IPS DF 4.7 (cell line): ENCODE results near the gene APP.

Experiments
- DNase-seq: peaks from one replicate; pipeline ENCODE4 v3.0.0-alpha.2; 2013; ENCODE audit warnings: low spot score; ENCODE audit errors: extremely low read depth

Gene APP

GRCh38 chr21:25980710-25981109, 189.9 kb downstream of the APP start:
- DNase-seq: no peak

- no peak for DNase-seq
Observed at GRCh38 chr21:25979845-25980616, 190.5 kb downstream of the APP start.

GRCh38 chr21:25977068-25977611, 193.4 kb downstream of the APP start:
- no peak for DNase-seq

GRCh38 chr21:25974964-25975363, 195.6 kb downstream of the APP start:
- DNase-seq: no peak

DNA sequence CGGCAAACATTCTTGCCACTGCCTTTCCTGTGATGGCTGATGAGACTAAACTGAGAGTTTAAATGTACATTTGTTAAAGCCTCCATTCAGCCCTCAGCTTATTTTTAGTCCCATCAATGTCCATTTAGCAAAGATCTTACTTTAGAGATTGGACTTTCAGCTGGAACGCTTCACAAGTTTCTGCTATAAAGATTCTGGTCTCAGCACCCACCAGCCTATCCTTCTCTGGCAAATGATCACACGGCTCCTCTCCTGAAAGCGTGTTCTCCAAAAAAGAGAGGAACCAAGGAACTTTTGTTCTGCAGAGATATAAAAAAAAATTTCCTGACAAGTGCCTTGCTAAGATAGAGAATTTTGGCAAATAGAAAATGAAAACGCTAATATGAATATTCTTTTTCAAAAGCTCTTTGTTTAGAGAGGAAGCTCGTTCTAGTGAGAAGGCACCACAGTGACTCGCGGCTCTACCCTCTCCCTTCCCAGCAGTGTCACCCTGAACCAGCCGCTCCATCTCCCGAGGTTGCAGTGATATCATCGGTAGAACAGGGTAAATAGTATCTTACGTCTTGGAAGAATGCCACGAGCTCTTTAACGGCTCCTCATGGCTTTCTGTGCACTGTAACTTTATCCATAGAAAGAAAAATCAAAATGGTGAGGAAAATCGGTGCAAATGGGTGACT, 200.2 kb downstream of the APP start:
- no peak for DNase-seq

DNA sequence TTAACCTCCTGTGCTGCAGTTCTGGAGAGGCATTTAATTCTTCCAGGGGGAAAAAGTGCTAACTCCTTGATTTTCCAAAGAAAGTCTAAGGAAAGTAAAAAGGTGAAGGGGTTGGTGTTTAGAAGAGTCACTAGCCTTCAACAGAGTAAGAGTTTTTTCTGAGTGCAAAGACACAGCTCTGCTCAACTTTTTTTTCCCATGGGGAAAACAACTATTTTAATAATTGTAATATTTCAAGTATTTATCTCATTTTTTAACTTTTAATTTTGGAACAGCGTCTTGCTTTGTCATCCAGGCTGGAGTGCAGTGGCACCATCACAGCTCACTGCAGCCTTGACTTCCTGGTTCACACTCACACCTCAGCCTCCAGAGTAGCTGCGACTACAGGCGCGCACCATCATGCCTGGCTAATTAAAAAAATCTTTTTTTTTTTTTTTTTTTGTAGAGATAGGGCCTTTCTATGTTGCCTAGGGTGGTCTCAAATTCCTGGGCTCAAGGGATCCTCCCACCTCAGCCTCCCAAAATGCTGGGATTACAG, 202.6 kb downstream of the APP start:
- no peak for DNase-seq

DNA sequence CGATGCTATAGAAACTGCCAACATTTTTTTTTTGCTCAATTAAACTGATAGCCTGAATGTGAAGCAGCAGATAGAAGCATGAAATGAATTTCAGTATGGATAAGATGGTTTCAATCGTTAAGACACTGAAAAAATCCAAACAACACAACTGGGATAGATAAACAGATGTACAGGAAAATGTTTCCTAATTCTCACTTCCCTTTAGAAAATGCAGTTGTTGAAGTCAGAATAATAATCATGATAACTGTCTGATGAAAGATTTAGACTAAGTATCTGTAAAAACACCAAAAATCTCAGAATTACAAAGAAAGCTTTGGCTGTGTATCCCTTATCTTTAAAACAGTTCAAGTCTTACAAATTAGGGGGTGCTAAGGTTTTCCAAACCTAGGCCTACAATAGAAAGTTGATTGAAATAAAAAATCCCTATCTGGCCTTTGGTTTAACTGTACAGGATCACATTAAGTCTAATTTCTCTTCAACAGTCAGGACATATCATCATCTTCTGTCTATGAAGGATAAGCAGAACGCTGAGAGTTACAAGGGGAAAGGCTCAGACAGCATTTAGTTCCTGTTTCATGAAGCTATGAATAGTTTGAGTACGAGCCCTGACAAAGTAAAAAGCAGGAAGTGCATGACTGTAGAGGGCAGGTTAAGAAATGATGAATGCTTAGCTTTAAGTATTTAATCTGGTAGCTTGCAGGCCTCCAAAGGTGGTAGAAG, 203.2 kb downstream of the APP start:
- DNase-seq: no peak

GRCh38 chr21:25965951-25966707, 204.4 kb downstream of the APP start:
- DNase-seq: no peak

DNA sequence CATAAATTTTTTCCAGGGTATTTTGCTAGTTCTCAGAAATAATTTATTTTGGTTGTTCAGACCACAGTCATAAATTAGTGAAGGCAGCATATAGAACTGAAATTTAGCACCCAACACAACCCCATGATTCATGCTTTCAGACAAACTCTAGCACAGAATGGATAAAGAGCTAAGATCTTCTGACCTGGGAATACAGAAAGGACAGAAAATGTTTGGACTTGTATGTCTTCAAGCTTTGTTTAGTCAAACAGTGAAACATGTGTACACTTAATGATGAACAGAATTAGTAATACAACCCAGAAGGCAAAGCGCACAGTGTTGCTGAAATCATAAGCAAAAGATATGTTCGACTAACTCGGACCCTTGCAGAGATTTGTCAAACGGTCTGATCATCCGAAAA, 205.6 kb downstream of the APP start:
- DNase-seq: no peak

GRCh38 chr21:25964015-25964414, 206.6 kb downstream of the APP start:
- no peak for DNase-seq

GRCh38 chr21:25963181-25963580, 207.4 kb downstream of the APP start:
- DNase-seq: no peak

- peak; percentile 19 for DNase-seq
Observed at GRCh38 chr21:25961042-25961441, 209.5 kb downstream of the APP start.

GRCh38 chr21:25960402-25960801, 210.2 kb downstream of the APP start:
- peak; percentile 19 for DNase-seq

DNA sequence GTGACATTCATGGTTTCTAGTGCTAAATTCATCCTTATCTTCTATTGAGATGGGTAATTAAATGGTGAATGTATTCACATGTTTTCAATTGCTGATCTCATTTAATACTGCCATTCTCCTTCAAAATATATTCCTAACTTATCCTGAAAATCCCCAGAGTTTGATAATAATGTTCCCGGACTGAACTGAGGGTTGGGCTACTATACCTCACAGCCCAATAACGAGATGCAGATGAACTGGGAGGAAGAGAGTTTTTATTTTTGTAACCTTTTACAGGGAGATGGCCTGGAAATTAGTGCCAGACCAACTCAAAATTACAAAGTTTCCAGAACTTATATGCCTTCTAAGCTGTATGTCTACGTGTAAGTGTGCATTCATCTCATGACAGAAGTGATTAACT, 210.8 kb downstream of the APP start:
- no peak for DNase-seq

GRCh38 chr21:25956993-25957714, 213.4 kb downstream of the APP start:
- no peak for DNase-seq

DNA sequence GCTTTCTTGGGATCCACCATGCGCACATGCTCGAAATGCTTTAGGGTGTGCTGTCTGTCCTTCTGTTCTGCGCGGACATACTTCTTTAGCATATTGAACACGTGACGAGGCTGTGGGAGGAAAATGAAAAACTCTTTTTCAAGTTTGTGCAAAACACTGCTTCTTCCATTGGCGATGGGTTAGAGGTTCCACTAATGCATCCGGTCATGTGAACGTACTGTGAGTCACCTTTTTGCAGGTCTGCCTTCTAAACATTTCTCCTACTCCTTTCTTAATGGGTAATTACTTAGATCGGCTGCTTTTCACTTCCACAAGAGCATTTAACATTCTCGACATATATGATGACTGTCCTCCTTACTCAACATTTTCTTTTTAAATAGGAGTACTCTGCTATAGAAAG, 214.9 kb downstream of the APP start:
- DNase-seq: no peak

- no peak for DNase-seq
Observed at GRCh38 chr21:25953659-25954058, 216.9 kb downstream of the APP start.

GRCh38 chr21:25953196-25953595, 217.4 kb downstream of the APP start:
- DNase-seq: no peak

DNA sequence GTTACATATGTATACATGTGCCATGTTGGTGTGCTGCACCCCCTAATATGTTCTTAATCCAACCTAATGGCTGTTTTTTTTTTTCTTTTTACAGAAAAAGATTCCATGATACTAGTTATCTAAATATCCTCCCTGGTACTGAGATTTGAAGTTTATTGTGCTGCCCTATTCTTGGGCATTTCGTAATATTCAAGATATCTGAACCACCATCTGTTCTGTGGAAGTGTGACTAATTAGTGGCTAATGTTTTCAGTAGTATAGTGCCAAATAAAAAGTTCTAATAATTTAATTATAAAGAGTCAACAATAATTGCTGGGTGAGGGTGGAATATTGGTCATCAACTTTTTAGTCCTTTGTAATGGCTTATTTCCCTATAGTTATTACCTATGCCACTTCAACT, 218.3 kb downstream of the APP start:
- DNase-seq: no peak

DNA sequence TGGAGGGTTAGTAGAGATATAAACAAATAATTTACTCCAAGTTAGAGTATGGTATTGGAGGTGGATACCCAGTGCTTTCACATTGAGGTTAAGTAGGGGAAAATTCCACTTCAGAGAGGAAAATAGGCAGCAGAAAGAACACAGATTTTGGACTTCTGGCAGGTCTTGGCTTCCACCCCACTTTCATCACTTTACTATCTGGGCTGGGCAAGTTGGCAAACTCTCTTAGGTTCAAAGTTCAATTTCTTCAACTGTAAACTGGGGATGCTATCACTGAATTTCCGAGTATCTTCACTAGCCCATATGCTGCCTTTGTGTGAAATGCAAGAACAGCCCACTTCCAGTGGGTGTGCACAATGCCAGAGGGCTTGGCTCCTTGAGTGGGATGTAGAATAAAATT, 220.9 kb downstream of the APP start:
- DNase-seq: no peak
